Astrocyte of the hippocampus (primary cell): ENCODE data around the gene BBLN.

ENCODE experiments used
- DNase-seq: peaks from one replicate; pipeline ENCODE4 v3.0.0; 2011; ENCODE audit warnings: low read depth, low spot score

The BBLN gene

DNA sequence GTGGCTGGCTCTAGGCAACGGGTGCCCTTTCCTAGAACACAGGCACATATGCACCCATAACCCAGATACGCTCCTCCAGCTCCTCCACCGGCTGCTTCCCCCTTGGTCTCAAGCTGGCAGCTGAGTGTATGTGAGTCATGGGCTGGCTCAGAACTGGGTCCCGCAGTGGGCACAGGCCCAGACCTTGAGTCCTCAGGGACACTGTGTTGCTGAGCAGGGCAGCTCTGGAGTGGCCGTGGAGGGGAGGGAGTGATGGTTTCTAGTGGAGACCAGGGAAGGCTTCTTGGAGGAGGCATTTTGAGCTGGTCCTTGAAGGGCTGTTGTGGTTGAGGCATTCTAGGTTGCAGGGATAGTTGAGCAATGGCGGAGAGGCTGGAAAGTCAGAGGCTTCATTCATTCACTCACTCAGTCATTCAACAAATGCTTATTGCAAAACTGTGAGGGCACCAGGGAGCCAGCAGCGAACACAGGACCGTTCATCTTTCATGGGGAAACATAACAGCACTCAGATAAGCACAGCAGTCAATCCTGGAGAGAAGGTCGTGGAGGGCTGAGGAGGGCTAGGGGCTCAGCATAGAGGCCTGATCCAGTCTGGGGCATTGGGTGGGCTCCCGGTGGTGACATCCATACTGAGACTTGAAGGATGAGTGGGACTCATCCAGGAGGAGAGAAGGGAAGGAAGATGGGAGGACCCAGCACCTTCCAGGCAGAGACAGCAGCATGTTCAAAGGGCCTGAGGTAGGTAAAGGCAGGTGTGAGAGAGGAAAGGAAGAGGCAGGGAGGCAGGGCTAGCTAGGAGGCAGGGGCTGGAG is 2.4 kb downstream of the BBLN start:
- DNase-seq: peak; percentile 73

DNA sequence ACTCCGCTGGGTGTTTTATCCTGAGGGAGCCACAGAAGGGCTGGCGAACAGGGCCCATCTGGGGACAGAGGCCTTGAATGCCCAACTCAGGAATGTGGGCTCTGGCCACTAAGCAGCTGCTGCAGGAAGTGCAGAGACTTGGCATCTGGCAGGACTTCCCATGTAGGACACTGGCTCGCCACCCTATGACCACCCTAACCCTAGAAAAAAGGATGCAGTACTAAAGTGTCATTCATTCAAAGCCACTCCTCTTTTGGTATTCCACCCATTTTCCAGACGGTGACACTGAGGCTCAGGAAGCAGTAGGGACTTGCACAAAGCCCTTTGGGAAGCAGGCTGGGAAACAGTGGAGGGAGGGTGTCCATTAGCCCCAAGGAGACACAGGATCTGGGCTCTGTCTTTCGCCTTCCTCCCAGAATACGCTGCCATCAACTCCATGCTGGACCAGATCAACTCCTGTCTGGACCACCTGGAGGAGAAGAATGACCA is 3.0 kb downstream of the BBLN start:
- no peak for DNase-seq

DNA sequence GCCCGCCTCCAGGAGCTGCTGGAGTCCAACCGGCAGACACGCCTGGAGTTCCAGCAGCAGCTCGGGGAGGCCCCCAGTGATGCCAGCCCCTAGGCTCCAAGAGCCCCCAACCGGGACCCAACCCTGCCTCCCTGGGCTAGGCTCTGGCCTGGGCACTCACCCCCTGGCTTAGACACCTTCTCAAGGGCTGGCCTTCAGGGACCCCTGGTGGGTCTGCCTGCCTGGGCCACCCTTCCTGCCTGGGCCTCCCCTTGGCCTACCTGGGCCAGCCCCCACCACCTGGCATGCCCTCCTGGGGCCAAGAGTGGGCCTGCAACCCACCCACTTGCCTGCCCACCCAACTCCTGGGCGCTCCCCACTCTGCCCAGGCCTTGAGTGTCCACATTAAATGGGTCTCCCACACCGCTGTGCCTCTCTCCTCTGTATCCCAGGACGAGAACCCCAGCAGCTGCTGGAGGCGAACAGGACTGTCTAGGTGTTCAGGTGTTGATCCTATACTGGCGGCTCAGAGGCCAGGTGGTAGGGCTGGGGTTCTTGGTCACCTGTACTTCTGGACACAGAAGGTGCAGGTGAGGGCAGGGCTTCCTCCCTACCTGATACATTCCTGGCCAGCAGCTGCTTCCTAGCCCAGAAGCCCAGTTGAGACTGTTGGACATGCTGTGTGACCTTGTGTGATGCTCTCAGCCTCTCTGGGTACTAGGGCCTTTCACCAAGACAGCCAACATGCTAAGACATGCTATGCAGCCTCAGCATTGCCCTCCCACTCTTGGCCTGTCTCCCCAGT is 3.6 kb downstream of the BBLN start:
- DNase-seq: no peak

GRCh38 chr9:128164307-128164885 is 4.3 kb downstream of the BBLN start:
- peak; percentile 48 for DNase-seq

DNA sequence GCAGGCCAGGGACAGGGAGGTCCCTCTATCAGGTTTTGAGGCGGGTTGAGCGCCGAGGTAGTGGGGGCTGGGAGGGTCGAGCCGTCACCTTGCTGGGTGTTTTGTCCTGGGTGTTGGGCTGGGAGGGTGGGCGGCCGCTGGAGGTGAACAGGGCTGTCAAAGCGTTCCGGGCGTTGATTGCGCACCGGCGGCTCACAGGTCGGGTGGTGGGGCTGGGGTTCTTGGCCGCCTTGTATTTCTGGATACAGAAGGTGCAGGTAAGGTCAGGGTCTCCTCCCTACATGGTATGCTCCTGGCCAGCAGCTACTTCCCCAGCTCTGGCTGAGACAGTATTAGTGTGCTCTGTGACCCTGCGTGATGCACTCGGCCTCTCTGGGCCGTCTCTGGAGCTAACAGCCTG is 6.1 kb downstream of the BBLN start:
- DNase-seq: no peak

DNA sequence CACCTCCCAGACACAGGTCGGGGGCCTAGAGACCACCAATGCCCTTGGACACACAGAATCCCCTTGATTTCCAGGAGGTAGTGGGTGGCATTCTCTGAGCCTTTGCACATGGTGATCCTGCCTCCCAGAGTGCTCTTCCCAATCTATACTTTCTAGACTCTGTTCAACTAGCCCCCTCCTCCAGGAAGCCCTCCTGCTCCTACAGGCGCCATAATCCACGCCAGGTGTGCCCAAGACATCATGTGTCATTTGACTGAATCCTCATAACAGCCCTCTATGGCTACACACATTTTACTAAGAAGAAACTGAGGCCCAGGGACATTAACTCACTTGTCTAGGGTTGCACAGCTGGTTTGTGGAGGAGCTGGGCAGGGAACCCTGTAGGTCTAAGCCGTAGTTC is 7.1 kb downstream of the BBLN start:
- no peak for DNase-seq

- peak; percentile 48 for DNase-seq
Observed at GRCh38 chr9:128168731-128169308, 8.8 kb downstream of the BBLN start.

DNA sequence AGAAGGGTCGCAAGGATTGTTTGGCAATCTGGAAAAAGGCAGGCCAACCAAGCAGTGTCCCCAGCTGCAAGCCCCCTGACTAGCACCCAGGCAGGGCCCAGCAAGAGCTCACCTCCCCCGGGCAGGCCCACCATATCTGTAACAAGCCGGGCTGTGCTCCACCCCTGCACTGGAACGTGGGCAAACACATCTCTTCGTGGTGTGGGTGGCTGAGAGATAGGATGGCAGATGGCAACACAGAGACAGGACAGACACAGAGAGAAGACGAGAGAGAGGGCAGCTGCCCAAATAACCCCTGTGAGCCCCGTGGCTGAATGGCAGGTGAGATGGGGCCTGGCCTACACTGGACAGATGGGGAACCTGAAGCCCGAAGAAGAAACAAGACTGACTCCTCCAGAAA is 9.4 kb downstream of the BBLN start:
- no peak for DNase-seq

- DNase-seq: no peak
Observed at GRCh38 chr9:128169925-128170324, 9.9 kb downstream of the BBLN start.

GRCh38 chr9:128174062-128174461 is 14.0 kb downstream of the BBLN start:
- DNase-seq: no peak

GRCh38 chr9:128175102-128175563 is 15.1 kb downstream of the BBLN start:
- DNase-seq: peak; percentile 35

- no peak for DNase-seq
Observed at GRCh38 chr9:128175726-128176125, 15.7 kb downstream of the BBLN start.

- no peak for DNase-seq
Observed at GRCh38 chr9:128178806-128179431, 18.9 kb downstream of the BBLN start.

DNA sequence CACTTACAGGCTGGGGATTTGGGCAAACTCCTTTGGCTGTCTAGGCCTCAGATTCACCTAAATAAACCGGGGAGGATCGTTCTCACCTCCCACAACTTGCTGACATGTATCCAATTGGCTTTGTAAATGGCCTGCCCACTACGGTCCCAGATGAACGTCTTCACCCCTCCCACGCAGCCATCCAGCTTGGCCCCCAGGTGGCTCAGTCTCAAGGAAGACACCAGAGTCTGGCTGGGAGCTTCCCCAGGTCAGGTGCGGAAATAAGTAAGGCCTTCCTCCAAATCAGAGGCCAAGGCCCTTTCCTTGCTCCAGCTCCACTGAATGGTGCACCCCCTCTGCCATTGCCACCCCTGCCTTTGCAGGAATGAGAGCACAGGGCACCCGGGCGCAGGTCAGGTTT is 19.9 kb downstream of the BBLN start:
- DNase-seq: no peak

- no peak for DNase-seq
Observed at GRCh38 chr9:128180447-128180846, 20.4 kb downstream of the BBLN start.

- DNase-seq: peak; percentile 45
Observed at GRCh38 chr9:128181480-128181879, 21.4 kb downstream of the BBLN start.

- DNase-seq: no peak
Observed at GRCh38 chr9:128182893-128183588, 23.0 kb downstream of the BBLN start.

DNA sequence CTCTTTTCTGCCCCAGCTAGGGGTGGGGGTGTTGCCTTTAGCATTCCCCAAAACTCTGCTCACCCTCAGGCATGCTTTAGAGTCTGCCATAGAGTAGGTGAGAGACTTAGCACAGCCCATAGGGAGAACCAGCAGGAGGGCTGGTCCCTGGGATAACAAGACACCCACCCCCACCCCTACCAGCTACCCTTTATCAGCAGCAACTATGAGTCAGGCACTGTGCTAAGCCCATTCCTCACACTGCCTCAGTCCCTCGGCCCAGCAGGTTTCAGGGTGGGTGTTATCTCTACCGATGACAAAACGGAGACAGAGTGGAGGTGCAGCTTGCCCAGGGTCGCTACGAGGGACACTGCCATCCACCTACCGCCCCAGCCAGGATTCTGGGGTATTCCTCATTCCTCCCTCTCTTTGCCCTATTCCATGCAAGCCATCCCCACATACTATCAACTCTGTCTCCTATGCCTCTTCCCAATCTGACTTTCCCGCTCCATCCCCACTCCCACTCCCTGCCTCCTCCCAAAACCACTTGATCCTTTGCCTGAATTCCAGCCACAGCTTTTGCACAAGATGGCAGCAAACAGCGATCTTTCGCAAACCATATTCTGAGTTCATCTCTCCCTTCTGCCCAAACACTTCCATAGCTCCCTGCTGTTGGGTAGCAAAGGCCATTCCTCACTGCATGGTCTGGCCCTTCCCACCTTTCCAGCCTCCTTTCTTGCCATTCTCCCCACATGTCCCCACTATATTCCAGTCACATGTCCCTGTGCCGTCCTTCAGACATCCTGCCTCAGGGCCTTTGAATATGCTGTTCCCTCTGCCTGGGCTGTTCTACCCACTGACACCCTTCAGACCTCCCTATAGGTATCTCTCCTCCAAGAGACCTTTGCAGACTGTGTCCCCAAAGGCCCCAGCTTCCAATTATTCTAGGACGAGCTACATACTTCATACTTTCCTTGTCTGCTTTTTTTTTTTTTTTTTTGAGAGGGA is 26.2 kb downstream of the BBLN start:
- no peak for DNase-seq

DNA sequence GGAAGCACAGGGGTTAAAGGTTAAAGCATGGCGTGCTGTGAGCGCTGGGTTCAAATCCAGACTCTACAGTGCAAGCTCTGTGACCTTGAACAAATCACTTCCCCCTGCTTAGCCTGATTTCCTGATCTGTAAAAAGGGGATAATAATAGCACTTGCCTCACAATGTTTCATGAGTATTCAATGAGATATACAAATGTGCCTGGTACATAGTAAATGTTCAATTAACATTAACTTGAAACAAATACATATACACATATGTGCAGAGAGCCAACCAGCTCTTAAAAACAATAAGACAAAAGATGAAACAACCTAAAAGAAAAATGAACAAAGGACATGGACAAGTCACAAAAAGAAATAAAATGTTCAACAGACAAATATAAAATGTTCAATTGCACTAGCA is 27.3 kb downstream of the BBLN start:
- DNase-seq: no peak

GRCh38 chr9:128188209-128188608 is 28.1 kb downstream of the BBLN start:
- DNase-seq: no peak
